HG02678 (cell line): ENCODE measurements around the gene CAMKMT.

Experiments used
- ATAC-seq: cut with Tn5 transposase; IDR thresholded peaks from one replicate; pipeline ENCODE4 v1.9.1; 2021; ENCODE audit warnings: mild to moderate bottlenecking, moderate library complexity; ENCODE audit not compliant: unreplicated experiment

CAMKMT gene

GRCh38 chr2:44638649-44639048, 276.9 kb downstream of the CAMKMT start:
- no peak for ATAC-seq

DNA sequence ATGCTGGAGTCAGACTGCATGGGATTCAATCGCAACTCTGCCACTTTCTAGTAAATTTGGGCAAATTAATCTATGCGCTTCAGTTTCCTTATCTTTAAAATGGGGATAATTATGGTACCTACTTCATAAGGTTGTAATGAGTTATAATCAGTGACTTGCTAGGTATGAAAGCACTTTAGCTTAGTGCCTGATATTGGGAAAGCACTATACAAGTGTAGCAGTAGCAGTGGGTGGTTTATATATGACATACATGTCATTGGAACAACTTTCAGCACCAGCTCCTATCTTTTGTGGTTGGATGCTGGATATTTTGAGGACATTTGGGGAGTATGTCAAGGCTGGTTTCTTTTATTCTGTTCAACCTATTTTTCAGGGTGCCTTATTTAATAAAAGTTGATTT, 277.7 kb downstream of the CAMKMT start:
- ATAC-seq: no peak

GRCh38 chr2:44642123-44642857, 280.5 kb downstream of the CAMKMT start:
- ATAC-seq: no peak

- ATAC-seq: no peak
Measured at GRCh38 chr2:44645937-44646336, 284.2 kb downstream of the CAMKMT start.

DNA sequence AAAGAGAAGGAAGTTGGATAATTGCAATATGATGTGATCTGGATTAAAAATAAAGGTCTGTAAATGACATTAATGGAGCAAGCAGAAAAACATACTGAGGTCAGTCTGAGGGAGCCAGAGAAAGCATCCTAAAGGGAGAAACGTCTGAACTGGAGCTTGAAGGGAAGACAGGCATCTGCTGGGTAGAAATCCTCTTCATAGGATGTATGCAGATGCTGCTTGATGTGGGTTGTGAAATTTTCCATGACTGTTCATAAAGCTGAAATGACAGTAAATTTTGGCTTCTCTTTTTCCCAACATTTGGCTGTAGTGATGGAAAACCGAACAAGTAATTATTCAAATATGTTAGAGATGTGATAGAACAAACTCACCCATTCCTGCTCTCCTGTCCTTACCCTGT, 287.6 kb downstream of the CAMKMT start:
- ATAC-seq: no peak

DNA sequence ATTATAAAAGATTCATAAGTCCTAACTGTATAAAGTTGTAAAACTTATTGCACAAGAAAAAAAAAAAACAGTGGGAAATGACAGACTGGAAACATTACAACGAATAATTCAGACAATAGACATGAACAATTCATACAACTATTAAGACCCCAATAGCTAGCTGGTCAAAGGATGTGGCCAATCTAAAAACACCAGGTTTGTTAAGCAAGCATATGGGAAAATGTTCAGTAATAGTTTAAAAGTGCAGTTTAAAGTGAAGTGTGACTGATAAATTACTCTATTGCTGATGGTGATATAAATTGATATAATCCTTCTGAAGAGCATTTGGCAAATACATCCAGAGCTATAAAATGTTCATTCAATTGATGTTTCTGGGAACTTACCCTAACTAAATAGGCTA, 289.0 kb downstream of the CAMKMT start:
- no peak for ATAC-seq

DNA sequence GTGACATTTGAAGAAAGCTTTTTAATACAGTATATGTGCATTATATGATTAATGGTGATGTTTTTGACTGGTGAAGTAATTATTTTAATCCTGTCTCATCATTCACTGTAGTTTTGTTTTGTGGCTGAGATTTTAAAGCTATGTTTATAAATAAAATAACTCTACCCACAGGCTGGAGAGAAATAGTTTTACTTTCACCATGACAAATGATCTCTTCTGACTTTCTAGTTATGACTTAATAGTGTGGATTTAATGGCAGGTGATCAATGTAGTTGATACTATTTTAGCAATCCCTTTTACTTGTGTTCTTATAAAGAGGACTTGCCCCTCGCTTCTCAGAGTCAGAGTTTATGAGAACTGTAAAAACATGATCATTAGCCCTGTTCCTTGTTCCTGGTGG, 290.2 kb downstream of the CAMKMT start:
- no peak for ATAC-seq

DNA sequence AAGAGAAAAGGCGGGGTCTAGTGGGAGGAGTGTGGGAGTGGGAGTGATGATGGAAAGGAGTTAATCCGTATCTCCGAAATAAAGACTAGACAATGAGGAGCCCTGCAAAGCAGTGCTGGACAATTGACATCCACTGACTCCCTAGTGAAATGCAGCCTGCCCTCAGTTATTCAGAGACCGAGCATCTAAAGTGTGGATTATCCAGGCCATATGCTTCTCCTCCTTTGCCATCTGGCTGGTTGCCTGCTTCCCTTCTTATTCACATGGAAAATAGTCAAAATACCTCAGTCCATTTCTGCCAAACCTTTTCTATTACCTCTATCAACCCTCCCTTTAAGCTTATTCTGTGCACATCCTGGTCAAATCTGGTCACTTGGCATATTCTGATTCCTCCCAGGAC, 291.0 kb downstream of the CAMKMT start:
- ATAC-seq: no peak

DNA sequence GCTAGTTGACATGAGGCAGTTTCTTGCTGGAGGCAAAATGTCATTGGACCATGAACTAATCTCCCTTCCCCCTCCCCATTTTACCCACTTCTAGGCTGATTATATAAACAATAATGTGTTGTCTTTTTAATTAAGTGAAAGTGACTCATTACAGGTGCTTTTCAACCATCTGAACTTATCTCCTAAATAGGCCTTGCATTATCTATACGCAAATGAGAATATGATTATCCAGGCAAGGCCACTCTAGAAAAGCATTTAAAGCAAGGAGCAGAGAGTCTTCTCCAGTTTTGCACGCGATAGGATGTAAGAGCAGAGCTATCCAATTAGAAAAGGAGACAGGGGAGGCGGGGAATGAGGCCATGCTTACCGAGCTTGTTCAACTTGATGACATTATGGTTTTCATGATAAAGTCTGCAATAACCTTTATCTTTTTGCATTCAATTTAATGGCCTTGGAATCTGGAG, 293.7 kb downstream of the CAMKMT start:
- ATAC-seq: no peak

- ATAC-seq: no peak
Measured at GRCh38 chr2:44656460-44656859, 294.7 kb downstream of the CAMKMT start.

- ATAC-seq: no peak
Measured at GRCh38 chr2:44663471-44664073, 301.8 kb downstream of the CAMKMT start.

GRCh38 chr2:44668336-44668735, 306.6 kb downstream of the CAMKMT start:
- ATAC-seq: no peak

DNA sequence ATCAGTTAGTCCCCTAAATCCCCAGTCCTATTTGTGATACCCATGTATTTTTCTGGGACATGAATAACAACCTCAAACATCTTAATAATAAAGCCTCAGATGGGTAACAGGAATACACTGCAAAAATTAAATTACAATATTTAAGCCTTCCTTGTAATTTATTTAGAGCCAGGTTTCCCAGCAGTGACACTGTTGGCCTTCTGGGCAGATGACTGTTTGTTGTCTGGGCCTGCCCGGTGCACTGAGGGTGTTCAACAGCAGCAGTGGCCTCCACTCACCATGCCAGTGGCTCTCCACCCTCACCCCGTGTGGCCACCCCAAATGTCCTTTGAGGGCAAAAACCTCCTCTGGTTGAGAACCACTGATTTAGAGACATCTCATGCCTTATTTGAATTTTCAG, 309.5 kb downstream of the CAMKMT start:
- ATAC-seq: no peak

DNA sequence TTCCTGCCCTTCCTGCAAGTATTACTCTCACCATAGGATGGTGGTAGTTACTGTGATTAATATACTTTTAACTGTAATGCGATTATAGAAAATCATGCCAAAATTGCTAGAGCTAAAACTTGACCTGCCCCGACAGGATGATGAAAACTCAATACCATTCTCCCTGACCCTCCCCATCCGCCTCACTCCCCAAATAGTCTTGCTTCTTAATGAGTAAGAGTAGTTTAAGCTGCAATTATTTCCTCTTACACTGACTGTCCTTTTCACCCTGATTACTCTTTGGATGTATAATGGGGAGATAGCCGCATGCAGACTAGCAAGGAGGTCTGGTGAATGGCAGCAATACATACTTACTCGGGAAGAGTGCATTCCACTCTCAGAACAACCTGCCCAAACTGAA, 310.2 kb downstream of the CAMKMT start:
- ATAC-seq: no peak

GRCh38 chr2:44672431-44672830, 310.7 kb downstream of the CAMKMT start:
- ATAC-seq: no peak

DNA sequence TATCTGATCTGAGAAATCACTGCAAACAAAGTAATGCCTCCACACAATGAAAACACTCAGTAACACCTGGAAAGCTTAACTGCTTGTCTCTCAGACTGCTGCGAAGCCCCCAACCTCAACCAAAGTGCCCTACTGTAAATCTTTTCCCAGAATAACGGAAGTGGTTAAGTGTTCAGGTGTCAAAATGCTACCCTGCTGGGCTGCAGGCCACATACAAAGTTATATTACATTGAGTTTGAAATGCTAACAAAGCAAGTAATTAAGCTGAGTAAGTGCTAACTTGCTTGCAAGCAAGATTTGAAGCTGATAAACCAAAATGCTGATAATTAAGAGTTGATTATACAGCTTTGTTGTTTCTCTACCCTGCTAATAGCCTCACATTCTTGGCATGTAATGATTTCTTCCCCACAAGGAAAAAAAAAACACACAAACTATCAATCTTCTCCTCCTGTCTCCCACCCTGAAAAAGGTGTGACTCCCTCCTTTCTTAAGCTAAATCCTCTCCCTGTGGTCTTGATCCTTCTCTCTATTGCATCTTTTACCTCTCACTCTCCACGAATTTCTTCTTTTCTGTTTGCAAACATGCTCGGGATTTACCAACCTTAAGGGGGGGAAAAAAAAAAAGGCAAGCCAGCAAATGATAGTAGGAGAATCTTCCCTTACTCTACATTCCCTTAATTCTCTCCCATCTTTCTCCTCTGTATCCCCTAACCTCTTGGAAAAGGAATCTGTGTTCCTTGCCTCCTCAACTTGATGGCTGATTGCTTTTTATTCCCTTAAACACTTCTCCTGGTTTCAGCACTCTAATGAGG, 312.9 kb downstream of the CAMKMT start:
- ATAC-seq: no peak

DNA sequence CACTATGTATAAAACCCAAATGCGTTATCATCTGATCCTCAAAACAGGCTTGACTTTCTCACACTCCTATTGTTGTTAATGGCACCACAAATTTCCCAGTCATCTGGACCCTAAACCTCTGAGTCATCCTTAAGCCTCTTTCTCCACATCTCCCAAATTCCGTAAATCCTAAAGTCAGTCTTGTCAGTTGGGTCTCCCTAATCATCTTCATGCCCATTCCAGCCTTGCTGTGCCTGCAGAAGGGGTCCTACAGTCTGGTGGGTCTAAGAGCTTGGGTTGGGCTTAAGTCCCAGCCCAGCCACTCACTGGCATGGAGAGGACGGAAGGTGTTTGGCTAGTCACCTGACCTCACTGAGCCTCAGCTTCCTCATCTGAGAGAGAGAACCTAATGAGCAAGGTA, 314.6 kb downstream of the CAMKMT start:
- ATAC-seq: no peak

- ATAC-seq: no peak
Measured at GRCh38 chr2:44679584-44679983, 317.8 kb downstream of the CAMKMT start.

- no peak for ATAC-seq
Measured at GRCh38 chr2:44679990-44680389, 318.2 kb downstream of the CAMKMT start.

DNA sequence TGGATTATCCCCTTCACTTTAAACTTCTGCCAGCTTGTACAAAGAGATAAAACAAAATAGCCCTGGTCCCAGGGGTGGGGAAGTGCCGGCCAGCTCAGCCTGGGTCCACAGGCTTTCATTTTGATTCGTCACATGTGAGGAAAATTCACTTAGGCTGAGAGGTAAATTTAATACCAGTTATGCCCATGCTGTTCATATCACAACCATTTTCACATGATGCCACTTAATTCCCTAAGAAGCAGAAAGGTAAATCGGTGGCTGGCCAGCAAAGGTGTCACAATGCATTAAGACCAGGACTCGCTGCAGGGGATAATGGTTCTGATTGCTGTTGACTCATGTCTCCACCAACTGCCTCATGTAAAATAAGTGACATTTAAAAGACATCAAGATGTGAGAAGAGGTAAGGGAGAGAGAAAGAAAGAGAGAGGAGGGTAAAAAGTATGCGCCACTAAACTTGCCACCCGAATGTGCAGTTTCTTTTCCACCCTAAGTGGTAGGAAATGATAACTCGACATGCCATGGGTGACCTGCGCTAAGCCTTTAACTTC, 318.8 kb downstream of the CAMKMT start:
- ATAC-seq: no peak

- ATAC-seq: no peak
Measured at GRCh38 chr2:44680983-44681531, 319.3 kb downstream of the CAMKMT start.
